Caco-2 (cell line): ENCODE data around the gene GRID1. TPM values are rescaled to one million over a fixed set of nuclear protein-coding genes. Genes with fewer than 3 reads are reported as not detected.
"Not testable (repeated sequence)": the region's sequence is repeated elsewhere in the genome, so short reads cannot be mapped to it uniquely, and the experiment has no call there.

Experiments
- BruUV-seq: library from RNA; stranded (reverse); fragments of 400-500 nt; replicated peaks from 2 replicates; lab custom pipeline; 2021; lab: Mats Ljungman, UMichigan
- CTCF ChIA-PET: fragments of 300-600 bp; sonication (Branson Sonifier 250); formaldehyde crosslinking; loops from one replicate; lab custom pipeline; 2022; ENCODE audit warnings: antibody characterized with exemption; lab: Charles Lee
- POLR2A ChIA-PET: fragments of 300-600 bp; sonication (Branson Sonifier 250); formaldehyde crosslinking; loops from one replicate; lab custom pipeline; 2022; ENCODE audit warnings: antibody characterized with exemption; lab: Charles Lee
- DNase-seq, 2 experiments: peaks; one replicate each; pipeline versions ENCODE4 v3.0.0 to v3.0.0-alpha.2; 2020 to 2022
- H3K27me3 ChIP-seq: replicated peaks from 2 replicates; pipeline ENCODE4 v1.6.0; 2011; ENCODE audit warnings: low read length; ENCODE audit not compliant: control insufficient read depth, insufficient read depth
- H3K36me3 ChIP-seq: 2 replicates; pipeline ENCODE4 v1.5.1; 2011; ENCODE audit warnings: low read length; ENCODE audit not compliant: control insufficient read depth, insufficient read depth
- H3K4me1 ChIP-seq: fragments of 250-450 bp; sonication (Bioruptor Pico); 2 replicates; pipeline ENCODE4 v1.5.1; 2020; ENCODE audit warnings: mild to moderate bottlenecking
- H3K4me3 ChIP-seq: 2 replicates; pipeline ENCODE4 v1.5.1; 2011; ENCODE audit warnings: low read depth, mild to moderate bottlenecking, control low read depth, low read length
- H3K9me3 ChIP-seq: fragments of 250-450 bp; sonication (Bioruptor Pico); 2 replicates; pipeline ENCODE4 v1.5.1; 2020; ENCODE audit warnings: mild to moderate bottlenecking, moderate library complexity
- H3K27ac Mint-ChIP-seq: one replicate; pipeline ENCODE4 v1.8.0; 2022; ENCODE audit warnings: mixed read lengths; ENCODE audit not compliant: unreplicated experiment
- H3K27me3 Mint-ChIP-seq: one replicate; pipeline ENCODE4 v1.8.0; 2022; ENCODE audit warnings: mixed read lengths; ENCODE audit not compliant: insufficient read depth, unreplicated experiment
- H3K36me3 Mint-ChIP-seq: one replicate; pipeline ENCODE4 v1.8.0; 2022; ENCODE audit warnings: mild to moderate bottlenecking, mixed read lengths; ENCODE audit not compliant: insufficient read depth, unreplicated experiment
- H3K4me1 Mint-ChIP-seq: one replicate; pipeline ENCODE4 v1.8.0; 2022; ENCODE audit warnings: low read depth, mixed read lengths; ENCODE audit not compliant: unreplicated experiment
- H3K4me3 Mint-ChIP-seq: one replicate; pipeline ENCODE4 v1.8.0; 2022; ENCODE audit warnings: mild to moderate bottlenecking, moderate library complexity, mixed read lengths; ENCODE audit not compliant: unreplicated experiment
- H3K9me3 Mint-ChIP-seq: one replicate; pipeline ENCODE4 v1.8.0; 2022; ENCODE audit warnings: mixed read lengths; ENCODE audit not compliant: unreplicated experiment
- intact Hi-C: fragments of 100-400 bp; cut with micrococcal nuclease; formaldehyde crosslinking; loops from one replicate; pipeline ENCODE4 v1.10.0; 2022; ENCODE audit not compliant: unreplicated experiment
- total RNA-seq: library from RNA; stranded (reverse); gene quantifications from 2 replicates; pipeline ENCODE4 v1.2.3, GENCODE V29; 2022
- TF ChIP-seq, protein P1 (sequence below), 2 experiments: fragments of 200-600 bp in 1 of 2; IDR thresholded peaks; 1 replicate in 1 of 2; 2 replicates in 1 of 2; pipeline versions ENCODE4 v1.5.1 to v1.8.0; 2011 to 2022; ENCODE audit warnings: antibody characterized with exemption in 1 of 2, control low read depth in 1 of 2, inconsistent platforms in 1 of 2, low read depth in 1 of 2, low read length in 1 of 2, mild to moderate bottlenecking in 1 of 2, moderate library complexity in 1 of 2; ENCODE audit not compliant: insufficient read depth in 1 of 2, severe bottlenecking in 1 of 2, unreplicated experiment in 1 of 2

GRID1 gene
- total RNA-seq, 1 experiment from 2014 or later, result 8.0 TPM

DNA sequence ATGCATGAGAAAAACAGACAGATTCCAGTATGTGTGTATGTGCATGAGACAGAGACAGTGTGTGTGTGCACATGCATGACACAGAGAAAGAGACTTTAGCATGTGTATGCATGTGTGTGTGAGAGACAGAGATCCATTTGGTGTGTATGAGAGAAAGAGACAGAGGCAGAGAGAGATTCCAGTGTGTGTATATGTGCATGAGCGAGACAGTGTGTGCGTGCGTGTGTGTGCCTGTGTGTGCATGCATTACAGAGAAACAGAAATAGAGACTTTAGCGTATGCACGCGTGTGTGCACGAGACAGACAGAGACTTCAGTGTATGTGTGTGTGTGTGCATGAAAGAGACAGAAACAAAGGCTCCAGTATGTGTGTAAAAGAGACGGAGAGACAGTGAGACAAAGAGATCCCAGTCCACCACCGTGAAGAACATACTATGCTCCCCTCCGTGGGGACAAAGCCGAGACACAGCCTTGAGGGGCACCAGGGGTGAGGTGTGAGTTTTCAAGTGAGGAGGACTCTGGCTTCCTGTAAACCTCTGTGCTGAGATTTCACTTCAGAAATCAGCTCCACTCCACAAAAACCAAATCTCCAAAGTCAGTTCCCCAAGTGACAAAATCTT is 188.9 kb downstream of the GRID1 start:
- ChIA-PET POLR2A (no interaction called here), CTCF (interaction anchor here (0.6 kb wide), 1 partner anchor 188 kb away, joined by 3 read pairs; no protein-coding TSS in a partner anchor)
- H3K36me3 ChIP-seq, result no peaks in the 10 kb centered on the region
- no peaks in the 10 kb centered on the region; the same call in 1 of the 2 replicates for H3K27me3 ChIP-seq
- Mint-ChIP-seq H3K4me3 (no peak overlapping the region), H3K27ac (no peak overlapping the region), H3K4me1 (no peaks in the 10 kb centered on the region), H3K27me3 (peaks cover 6% of the 10 kb centered on the region), H3K9me3 (no peaks in the 10 kb centered on the region), H3K36me3 (no peaks in the 10 kb centered on the region)
- no peaks in the 10 kb centered on the region for H3K4me1 ChIP-seq
- DNase-seq, result no peak
- H3K4me3 ChIP-seq, result no peak overlapping the region
- TF ChIP-seq, protein P1, sequence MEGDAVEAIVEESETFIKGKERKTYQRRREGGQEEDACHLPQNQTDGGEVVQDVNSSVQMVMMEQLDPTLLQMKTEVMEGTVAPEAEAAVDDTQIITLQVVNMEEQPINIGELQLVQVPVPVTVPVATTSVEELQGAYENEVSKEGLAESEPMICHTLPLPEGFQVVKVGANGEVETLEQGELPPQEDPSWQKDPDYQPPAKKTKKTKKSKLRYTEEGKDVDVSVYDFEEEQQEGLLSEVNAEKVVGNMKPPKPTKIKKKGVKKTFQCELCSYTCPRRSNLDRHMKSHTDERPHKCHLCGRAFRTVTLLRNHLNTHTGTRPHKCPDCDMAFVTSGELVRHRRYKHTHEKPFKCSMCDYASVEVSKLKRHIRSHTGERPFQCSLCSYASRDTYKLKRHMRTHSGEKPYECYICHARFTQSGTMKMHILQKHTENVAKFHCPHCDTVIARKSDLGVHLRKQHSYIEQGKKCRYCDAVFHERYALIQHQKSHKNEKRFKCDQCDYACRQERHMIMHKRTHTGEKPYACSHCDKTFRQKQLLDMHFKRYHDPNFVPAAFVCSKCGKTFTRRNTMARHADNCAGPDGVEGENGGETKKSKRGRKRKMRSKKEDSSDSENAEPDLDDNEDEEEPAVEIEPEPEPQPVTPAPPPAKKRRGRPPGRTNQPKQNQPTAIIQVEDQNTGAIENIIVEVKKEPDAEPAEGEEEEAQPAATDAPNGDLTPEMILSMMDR (IDR thresholded peaks at IDR 0.05; ENCODE audit: insufficient read depth in 1 of 2, low read depth in 1 of 2, low read length in 1 of 2, severe bottlenecking in 1 of 2, unreplicated experiment in 1 of 2), result no peak
- no peaks in the 10 kb centered on the region for H3K9me3 ChIP-seq
- BruUV-seq, result no TSS peak
- intact Hi-C loops, result loop anchor here (1.0 kb wide), 1 partner anchor 200 kb away; no protein-coding TSS in a partner anchor

DNA sequence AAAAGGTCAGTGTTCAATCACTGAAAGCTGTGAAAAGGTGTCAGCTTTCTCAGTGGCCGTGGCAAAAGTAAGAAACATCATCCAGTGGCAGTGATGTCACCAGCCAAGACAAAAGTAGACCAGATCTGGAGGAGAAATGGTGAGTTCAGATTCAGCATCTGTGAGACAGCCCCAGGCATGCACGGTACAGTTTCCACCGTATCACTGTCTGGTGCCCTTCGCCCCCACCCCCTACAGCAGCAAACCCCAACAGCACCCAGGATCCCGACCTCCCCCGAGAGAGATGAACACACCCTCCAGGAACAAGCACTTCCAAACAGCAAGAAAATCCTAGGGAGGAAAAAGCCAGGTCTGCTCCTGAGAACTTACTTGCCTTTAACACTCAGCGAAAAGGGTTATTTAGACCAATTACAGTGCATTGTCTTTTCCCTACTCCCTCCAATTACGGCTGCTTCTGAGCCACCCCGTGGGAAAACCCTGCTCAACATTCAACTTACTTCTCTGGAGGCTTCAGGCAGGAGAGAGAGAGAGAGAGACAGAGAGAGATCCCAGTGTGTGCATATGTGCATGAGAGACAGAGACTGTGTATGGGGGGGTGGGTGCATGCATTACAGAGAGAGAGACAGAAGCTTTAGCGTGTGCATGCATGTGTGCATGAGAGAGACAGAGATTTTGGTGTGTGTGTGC is 189.6 kb downstream of the GRID1 start:
- Histone ChIP-seq H3K36me3 (no peaks in the 10 kb centered on the region), H3K27me3 (no peaks in the 10 kb centered on the region; the same call in 1 of the 2 replicates), H3K9me3 (no peaks in the 10 kb centered on the region), H3K4me3 (no peak overlapping the region), H3K4me1 (no peaks in the 10 kb centered on the region)
- intact Hi-C loops, result no loop called here
- no peak for DNase-seq
- Mint-ChIP-seq H3K4me1 (no peaks in the 10 kb centered on the region), H3K9me3 (no peaks in the 10 kb centered on the region), H3K27ac (no peak overlapping the region), H3K36me3 (no peaks in the 10 kb centered on the region), H3K4me3 (no peak overlapping the region), H3K27me3 (peaks cover 6% of the 10 kb centered on the region)
- CTCF ChIA-PET, result no interaction called here
- POLR2A ChIA-PET, result no interaction called here
- no TSS peak for BruUV-seq
- TF ChIP-seq, protein P1 (IDR thresholded peaks at IDR 0.05; ENCODE audit: insufficient read depth in 1 of 2, low read depth in 1 of 2, low read length in 1 of 2, severe bottlenecking in 1 of 2, unreplicated experiment in 1 of 2), result no peak

DNA sequence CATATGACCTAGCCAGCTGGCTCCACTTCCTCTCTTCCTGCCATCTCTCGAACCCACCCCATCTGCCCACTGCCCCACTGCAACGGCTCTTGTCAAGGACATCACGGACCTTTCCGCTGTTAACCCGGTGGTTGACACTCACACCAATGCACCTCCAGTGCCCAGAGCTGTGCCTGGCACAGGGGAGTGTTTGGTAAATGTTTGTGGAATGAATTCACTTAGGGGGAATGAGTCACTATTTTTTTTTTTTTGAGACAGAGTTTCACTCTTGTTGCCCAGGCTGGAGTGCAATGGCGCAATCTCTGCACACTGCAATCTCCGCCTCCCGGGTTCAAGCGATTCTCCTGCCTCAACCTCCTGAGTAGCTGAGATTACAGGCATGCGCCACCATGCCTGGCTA is 191.1 kb downstream of the GRID1 start:
- DNase-seq, H3K4me3 Mint-ChIP-seq, H3K9me3 Mint-ChIP-seq, CTCF ChIA-PET, H3K27me3 Mint-ChIP-seq, H3K36me3 ChIP-seq, H3K36me3 Mint-ChIP-seq, BruUV-seq, H3K27ac Mint-ChIP-seq, intact Hi-C loops, H3K4me1 ChIP-seq, H3K9me3 ChIP-seq, H3K27me3 ChIP-seq, H3K4me3 ChIP-seq, H3K4me1 Mint-ChIP-seq, POLR2A ChIA-PET: not testable (repeated sequence)
